CD4-positive, alpha-beta memory T cell (primary cell): ENCODE measurements around the gene HLF. TPM values are rescaled to one million over a fixed set of nuclear protein-coding genes. Genes with fewer than 3 reads are reported as not detected.
"Not testable (repeated sequence)": the region's sequence is repeated elsewhere in the genome, so short reads cannot be mapped to it uniquely, and the experiment has no call there.

ENCODE experiments used
- CTCF ChIA-PET: fragments of 350-600 bp; sonication (Branson Sonifier 250); formaldehyde crosslinking; loops from one replicate; lab custom pipeline; 2021; ENCODE audit warnings: inconsistent platforms; ENCODE audit not compliant: partially characterized antibody; lab: Charles Lee
- POLR2A ChIA-PET: fragments of 350-600 bp; sonication (Branson Sonifier 250); formaldehyde crosslinking; loops from one replicate; lab custom pipeline; 2021; ENCODE audit not compliant: partially characterized antibody; lab: Charles Lee
- DNase-seq, 5 donors: peaks; one replicate each; pipeline versions ENCODE4 v3.0.0 to v3.0.0-alpha.2; 2020 to 2022; ENCODE audit warnings: mixed read lengths in 1 of 5
- H3K27ac ChIP-seq: one replicate; pipeline ENCODE4 v1.7.0; 2013; ENCODE audit warnings: low read depth, low read length
- H3K27me3 ChIP-seq: 2 replicates; pipeline ENCODE4 v1.7.0; 2013; ENCODE audit warnings: mild to moderate bottlenecking, low read length, moderate library complexity; ENCODE audit not compliant: insufficient read depth
- H3K36me3 ChIP-seq: 2 replicates; pipeline ENCODE4 v1.7.0; 2013; ENCODE audit warnings: mild to moderate bottlenecking, low read length, moderate library complexity; ENCODE audit not compliant: insufficient read depth
- H3K4me1 ChIP-seq: 2 replicates; pipeline ENCODE4 v1.7.0; 2013; ENCODE audit warnings: mild to moderate bottlenecking, low read length, moderate library complexity; ENCODE audit not compliant: insufficient read depth
- H3K4me3 ChIP-seq, 2 donors: one replicate each; pipeline ENCODE4 v1.7.0; 2013; ENCODE audit warnings: low read length in 2 of 2, mild to moderate bottlenecking in 1 of 2
- H3K9me3 ChIP-seq, 2 donors: one replicate each; pipeline ENCODE4 v1.7.0; 2013; ENCODE audit warnings: low read length in 2 of 2, control low read depth in 1 of 2; ENCODE audit not compliant: control insufficient read depth in 1 of 2
- H3K27ac Mint-ChIP-seq, 7 donors: one replicate each; pipeline ENCODE4 v1.8.0; 2020 to 2021; ENCODE audit warnings: mixed read lengths in 7 of 7, mild to moderate bottlenecking in 6 of 7, inconsistent platforms in 3 of 7, moderate library complexity in 3 of 7
- H3K27me3 Mint-ChIP-seq, 2 donors: one replicate each; pipeline ENCODE4 v1.8.0; 2020 to 2021; ENCODE audit warnings: mixed read lengths in 2 of 2
- H3K36me3 Mint-ChIP-seq, 2 donors: one replicate each; pipeline ENCODE4 v1.8.0; 2020 to 2021; ENCODE audit warnings: mixed read lengths in 2 of 2, inconsistent platforms in 1 of 2, mild to moderate bottlenecking in 1 of 2
- H3K4me1 Mint-ChIP-seq, 4 donors: one replicate each; pipeline ENCODE4 v1.8.0; 2020 to 2021; ENCODE audit warnings: mixed read lengths in 4 of 4, mild to moderate bottlenecking in 1 of 4
- H3K4me3 Mint-ChIP-seq, 8 donors: one replicate each; pipeline ENCODE4 v1.8.0; 2020 to 2021; ENCODE audit warnings: mixed read lengths in 8 of 8, mild to moderate bottlenecking in 7 of 8, moderate library complexity in 6 of 8, inconsistent platforms in 3 of 8
- H3K9me3 Mint-ChIP-seq, 8 donors: one replicate each; pipeline ENCODE4 v1.8.0; 2020 to 2021; ENCODE audit warnings: mixed read lengths in 8 of 8, mild to moderate bottlenecking in 5 of 8, inconsistent platforms in 3 of 8, moderate library complexity in 1 of 8
- intact Hi-C: fragments of 100-400 bp; cut with micrococcal nuclease; formaldehyde crosslinking; loops from one replicate; pipeline ENCODE4 v1.15.1; 2023
- polyA plus RNA-seq, 2 donors: library from polyadenylated mRNA; unstranded; fragments of 300-500 nt; fragmentation: Illumina TruSeq; gene quantifications; one replicate each; pipeline ENCODE4 v1.2.3, GENCODE V29; 2021
- total RNA-seq, 2 experiments: library from RNA; stranded (reverse); gene quantifications; one replicate each; pipeline ENCODE4 v1.2.3, GENCODE V29; 2021

HLF gene
- total and polyA plus RNA-seq, 4 experiments from 2014 or later = 3.2 to 3.9 (median 3.6) TPM

DNA sequence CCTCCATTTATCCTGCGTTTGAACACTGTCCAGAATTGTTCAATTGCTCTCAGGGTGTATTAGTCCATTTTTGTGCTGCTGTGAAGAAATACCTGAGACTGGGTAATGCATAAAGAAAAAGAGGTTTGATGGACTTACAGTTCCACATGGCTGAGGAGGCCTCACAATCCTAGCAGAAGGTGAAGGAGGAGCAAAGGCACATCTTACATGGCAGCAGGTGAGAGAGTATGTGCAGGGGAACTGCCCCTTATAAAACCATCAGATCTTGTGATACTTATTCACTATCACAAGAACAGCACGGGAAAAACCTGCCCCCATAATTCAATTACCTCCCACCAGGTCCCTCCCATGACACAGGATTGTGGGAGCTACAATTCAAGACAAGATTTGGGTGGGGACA lies 63.8 kb downstream of the HLF start:
- H3K4me3 Mint-ChIP-seq, H3K36me3 ChIP-seq, H3K27ac Mint-ChIP-seq, H3K4me3 ChIP-seq, H3K27me3 ChIP-seq, H3K9me3 ChIP-seq, H3K4me1 ChIP-seq, H3K36me3 Mint-ChIP-seq, DNase-seq, H3K9me3 Mint-ChIP-seq, H3K27ac ChIP-seq, CTCF ChIA-PET, intact Hi-C loops, H3K27me3 Mint-ChIP-seq, H3K4me1 Mint-ChIP-seq, POLR2A ChIA-PET: not testable (repeated sequence)

DNA sequence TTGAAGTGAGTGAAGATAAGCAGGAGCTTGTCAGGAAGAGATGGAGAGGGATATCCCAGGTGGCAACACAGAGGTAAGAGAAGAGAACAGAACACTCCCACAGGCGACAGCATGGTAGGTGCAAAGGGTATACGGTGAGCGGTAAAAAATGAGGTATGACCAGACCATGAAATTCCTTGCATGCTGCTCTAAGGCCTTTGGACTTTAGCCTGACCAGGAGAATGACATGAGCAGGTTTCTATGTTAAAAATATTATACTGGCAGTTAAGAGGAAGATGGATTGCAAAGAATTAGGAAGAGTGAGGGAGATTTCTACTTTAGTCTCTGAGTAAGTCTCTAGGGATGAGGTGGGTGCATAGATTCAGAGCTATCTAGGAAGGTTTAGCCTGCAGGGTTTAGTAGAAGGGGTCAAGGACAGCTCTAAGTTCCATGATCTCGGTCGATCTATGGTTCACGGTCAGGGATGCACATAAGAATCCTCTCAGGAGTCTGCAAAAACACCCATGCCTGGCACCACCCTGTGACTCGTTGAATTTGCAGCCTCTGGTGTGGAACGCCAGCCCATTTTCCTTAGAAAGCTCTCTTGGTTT lies 65.7 kb downstream of the HLF start:
- no peak for DNase-seq

DNA sequence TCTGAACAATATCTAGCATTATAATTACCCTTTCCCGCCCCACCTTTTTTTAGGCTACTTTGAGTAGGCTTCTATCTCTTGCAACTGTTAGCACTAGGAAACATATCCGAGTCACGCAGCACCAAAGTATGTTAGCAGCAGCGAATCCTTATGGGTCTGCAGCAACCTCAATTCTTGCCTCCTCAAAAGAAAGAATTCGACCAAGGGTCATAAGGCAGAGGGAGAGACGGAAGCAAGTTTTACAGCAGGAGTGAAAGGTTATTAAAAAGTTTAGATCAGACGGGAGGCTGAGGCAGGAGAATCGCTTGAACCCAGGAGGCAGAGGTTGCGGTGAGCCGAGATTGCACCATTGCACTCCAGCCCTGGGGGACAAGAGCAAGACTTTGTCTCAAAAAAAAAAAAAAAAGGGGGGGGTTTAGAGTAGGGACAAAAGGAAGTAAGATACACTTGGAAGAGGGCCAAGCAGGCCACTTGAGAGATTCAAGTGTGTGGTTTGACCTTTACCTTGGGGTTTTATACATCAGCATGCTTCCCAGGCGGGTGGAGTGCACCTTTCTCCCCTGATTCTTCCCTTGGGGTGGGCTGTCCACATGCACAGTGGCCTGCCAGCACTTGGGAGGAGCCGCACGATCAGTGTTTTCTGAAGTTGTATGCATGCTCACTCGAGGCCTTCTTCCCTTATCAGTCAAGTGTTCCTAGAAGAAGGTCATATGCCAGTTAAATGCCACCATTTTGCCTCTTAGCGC lies 67.7 kb downstream of the HLF start:
- ChIA-PET POLR2A (no interaction called here), CTCF (no interaction called here)
- Mint-ChIP-seq H3K4me1 (peaks cover 1 to 5% (median 5%) of the 10 kb centered on the region in 4 donors), H3K36me3 (no peaks in the 10 kb centered on the region), H3K27me3 (no peaks in the 10 kb centered on the region), H3K27ac (no peak overlapping the region), H3K9me3 (peaks cover 0 to 4% (median 2%) of the 10 kb centered on the region in 8 donors), H3K4me3 (no peak overlapping the region)
- H3K36me3 ChIP-seq = no peaks in the 10 kb centered on the region
- intact Hi-C loops = no loop called here
- no peaks in the 10 kb centered on the region for H3K4me1 ChIP-seq
- H3K4me3 ChIP-seq = no peak overlapping the region
- no peaks in the 10 kb centered on the region for H3K9me3 ChIP-seq
- no peaks in the 10 kb centered on the region for H3K27me3 ChIP-seq
- no peak for DNase-seq
- no peak overlapping the region for H3K27ac ChIP-seq

More for the DNA sequence above, 65.7 kb downstream of the HLF start:
- Histone ChIP-seq H3K27ac (no peak overlapping the region), H3K36me3 (no peaks in the 10 kb centered on the region), H3K9me3 (no peaks in the 10 kb centered on the region), H3K27me3 (no peaks in the 10 kb centered on the region), H3K4me3 (no peak overlapping the region), H3K4me1 (no peaks in the 10 kb centered on the region)
- intact Hi-C loops = no loop called here
- Mint-ChIP-seq H3K4me1 (peaks cover 1 to 5% (median 5%) of the 10 kb centered on the region in 4 donors), H3K27ac (no peak overlapping the region), H3K4me3 (no peak overlapping the region), H3K27me3 (no peaks in the 10 kb centered on the region), H3K9me3 (peaks cover 0 to 4% (median 1%) of the 10 kb centered on the region in 8 donors), H3K36me3 (no peaks in the 10 kb centered on the region)
- ChIA-PET POLR2A (no interaction called here), CTCF (interaction anchor here (1.0 to 2.2 kb wide), 3 partner anchors 18 to 337 kb away, joined by 3 to 6 read pairs (median 4); no protein-coding TSS in a partner anchor)

DNA sequence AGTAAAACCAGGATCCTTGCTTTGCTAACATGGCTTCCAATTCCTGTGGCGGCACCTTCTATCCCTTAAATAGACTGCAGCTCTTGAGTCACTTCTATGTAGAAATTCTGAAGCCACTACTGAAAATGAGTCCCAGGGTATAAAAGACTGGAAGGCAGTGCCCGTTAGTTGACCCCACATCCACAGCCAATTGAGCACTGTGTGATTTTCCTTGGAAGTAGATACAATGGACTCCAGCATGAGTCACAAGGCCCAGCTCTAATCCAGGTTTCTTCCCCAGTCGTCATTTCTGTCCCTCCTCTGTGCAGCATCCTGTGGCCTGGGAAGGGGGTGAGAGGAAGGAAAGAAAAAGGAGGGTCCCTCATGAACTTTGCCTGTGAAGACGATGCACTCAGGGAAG lies 69.5 kb downstream of the HLF start:
- Histone ChIP-seq H3K27ac (no peak overlapping the region), H3K36me3 (no peaks in the 10 kb centered on the region), H3K4me3 (no peak overlapping the region), H3K4me1 (no peaks in the 10 kb centered on the region), H3K27me3 (no peaks in the 10 kb centered on the region), H3K9me3 (no peaks in the 10 kb centered on the region)
- H3K27me3 Mint-ChIP-seq = peaks cover 0 to 6% of the 10 kb centered on the region in 2 donors
- intact Hi-C loops = no loop called here
- ChIA-PET POLR2A (no interaction called here), CTCF (no interaction called here)
- peaks cover 1 to 5% (median 5%) of the 10 kb centered on the region in 4 donors for H3K4me1 Mint-ChIP-seq
- H3K27ac Mint-ChIP-seq = peak overlapping the region in 1 of 7 donors; percentile 1
- H3K4me3 Mint-ChIP-seq = no peak overlapping the region
- no peaks in the 10 kb centered on the region for H3K36me3 Mint-ChIP-seq
- DNase-seq = no peak
- peaks cover 0 to 11% (median 1%) of the 10 kb centered on the region in 8 donors for H3K9me3 Mint-ChIP-seq

DNA sequence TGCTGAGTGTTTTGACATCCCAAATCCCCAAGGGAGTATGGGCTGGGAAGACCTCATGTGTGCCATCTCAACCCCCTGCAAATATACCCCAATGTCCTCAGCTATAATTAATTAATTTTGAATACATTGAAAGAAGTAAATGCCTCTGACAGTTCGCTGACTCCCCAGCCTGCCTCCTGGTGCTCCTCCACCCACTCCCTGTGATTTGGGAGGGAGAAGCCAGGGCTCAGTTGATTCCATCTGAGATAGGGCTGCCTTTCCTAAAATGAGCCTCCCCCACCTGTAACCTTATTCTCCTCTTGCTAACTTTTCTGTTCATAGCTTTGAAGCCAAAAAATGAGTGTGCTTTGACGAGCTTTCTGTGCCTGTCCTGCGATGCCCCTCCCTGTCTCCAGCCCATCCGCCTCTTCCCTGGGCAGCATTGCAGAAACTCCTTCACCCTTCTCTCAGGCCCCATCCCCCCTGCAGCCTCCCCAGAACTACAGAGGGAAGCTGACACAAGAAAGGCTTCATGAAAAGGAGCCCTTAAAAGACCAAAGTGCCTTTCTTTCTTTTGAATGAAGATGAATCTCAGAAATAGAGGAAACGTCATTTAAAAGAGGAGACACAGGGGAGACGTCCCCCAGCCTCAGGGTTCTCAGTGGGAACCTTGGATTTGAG lies 70.3 kb downstream of the HLF start:
- no peak overlapping the region for H3K4me3 Mint-ChIP-seq
- ChIA-PET POLR2A (no interaction called here), CTCF (no interaction called here)
- peaks cover 0 to 6% of the 10 kb centered on the region in 2 donors for H3K27me3 Mint-ChIP-seq
- no peaks in the 10 kb centered on the region for H3K36me3 Mint-ChIP-seq
- Histone ChIP-seq H3K9me3 (no peaks in the 10 kb centered on the region), H3K27me3 (no peaks in the 10 kb centered on the region), H3K4me1 (no peaks in the 10 kb centered on the region), H3K27ac (no peak overlapping the region), H3K4me3 (no peak overlapping the region), H3K36me3 (no peaks in the 10 kb centered on the region)
- intact Hi-C loops = no loop called here
- H3K4me1 Mint-ChIP-seq = peaks cover 5 to 12% (median 10%) of the 10 kb centered on the region in 4 donors
- H3K9me3 Mint-ChIP-seq = peaks cover 0 to 11% (median 1%) of the 10 kb centered on the region in 8 donors
- DNase-seq = no peak
- H3K27ac Mint-ChIP-seq = peak overlapping the region in 1 of 7 donors; percentile 74

DNA sequence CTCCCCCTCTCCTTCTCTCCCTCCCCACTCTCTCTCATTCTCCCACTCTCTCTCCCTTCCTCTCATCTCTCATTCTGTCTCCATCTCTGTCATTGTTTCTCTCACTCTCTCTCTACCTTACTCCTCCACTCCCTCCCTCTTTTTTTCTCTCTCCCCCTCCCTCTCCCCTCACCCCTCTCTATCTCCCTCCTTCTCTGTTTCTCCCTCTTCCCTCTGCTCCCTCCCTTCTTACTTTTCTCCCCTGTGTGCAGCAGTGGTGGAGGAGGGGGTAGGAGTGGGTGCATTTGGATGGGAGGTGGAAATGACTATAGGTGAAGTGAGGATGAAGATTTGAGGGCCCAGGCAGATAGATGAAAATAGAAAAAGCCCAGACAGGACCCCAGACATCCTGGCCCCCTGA lies 70.9 kb downstream of the HLF start:
- Histone ChIP-seq H3K4me3 (no peak overlapping the region), H3K4me1 (peaks cover 5% of the 10 kb centered on the region), H3K9me3 (no peaks in the 10 kb centered on the region), H3K27ac (no peak overlapping the region), H3K27me3 (no peaks in the 10 kb centered on the region), H3K36me3 (no peaks in the 10 kb centered on the region)
- DNase-seq = no peak
- peaks cover 8 to 18% (median 12%) of the 10 kb centered on the region in 4 donors for H3K4me1 Mint-ChIP-seq
- peaks cover 0 to 9% of the 10 kb centered on the region in 2 donors for H3K27me3 Mint-ChIP-seq
- no peak overlapping the region for H3K27ac Mint-ChIP-seq
- intact Hi-C loops = no loop called here
- ChIA-PET POLR2A (no interaction called here), CTCF (no interaction called here)
- peaks cover 0 to 11% (median 2%) of the 10 kb centered on the region in 8 donors for H3K9me3 Mint-ChIP-seq
- H3K36me3 Mint-ChIP-seq = no peaks in the 10 kb centered on the region
- H3K4me3 Mint-ChIP-seq = no peak overlapping the region

DNA sequence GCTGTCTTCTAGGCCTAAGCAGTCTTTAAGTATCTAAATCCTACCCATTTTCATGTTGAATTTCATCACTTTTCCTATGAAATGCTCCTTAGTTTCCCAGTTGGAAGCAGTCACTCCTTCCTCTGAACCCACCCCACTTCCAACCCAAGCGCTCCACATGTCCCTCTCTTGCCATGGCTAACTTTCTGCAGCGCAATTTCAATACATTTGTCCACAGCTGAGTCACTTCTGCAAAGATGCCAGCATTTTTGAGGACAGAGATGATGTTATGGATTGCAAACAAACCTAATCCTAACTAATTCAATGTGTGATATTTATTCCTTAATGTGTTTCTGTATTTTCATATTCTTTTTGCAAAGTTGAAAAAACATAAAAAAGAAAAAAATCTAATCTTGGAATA lies 71.7 kb downstream of the HLF start:
- ChIA-PET POLR2A (no interaction called here), CTCF (no interaction called here)
- H3K27ac Mint-ChIP-seq = no peak overlapping the region
- Histone ChIP-seq H3K36me3 (no peaks in the 10 kb centered on the region), H3K27me3 (no peaks in the 10 kb centered on the region), H3K27ac (no peak overlapping the region), H3K4me1 (peaks cover 13% of the 10 kb centered on the region), H3K9me3 (no peaks in the 10 kb centered on the region), H3K4me3 (no peak overlapping the region)
- H3K4me1 Mint-ChIP-seq = peaks cover 8 to 23% (median 13%) of the 10 kb centered on the region in 4 donors
- H3K4me3 Mint-ChIP-seq = no peak overlapping the region
- H3K27me3 Mint-ChIP-seq = peaks cover 0 to 9% of the 10 kb centered on the region in 2 donors
- peaks cover 0 to 11% (median 2%) of the 10 kb centered on the region in 8 donors for H3K9me3 Mint-ChIP-seq
- intact Hi-C loops = no loop called here
- H3K36me3 Mint-ChIP-seq = no peaks in the 10 kb centered on the region
- DNase-seq = no peak
